ENCODE measurements around the gene MIAT. TPM values are rescaled to one million over a fixed set of nuclear protein-coding genes. Genes with fewer than 3 reads are reported as not detected.

MIAT gene
- total and polyA plus RNA-seq, 2 of the 4 experiments (the other 2 are of a cell fraction): 0.54 to 0.65 TPM

- Histone ChIP-seq H3K4me2 (ENCODE audit: low read depth, low read length) (no peak overlapping the region), H4K5ac (ENCODE audit: low read depth, low read length) (0 out of 2 replicates have a peak overlapping the region, but pooled peaks have one; percentile 43), H3K23ac (ENCODE audit: low read depth, low read length) (no peak overlapping the region), H3K4ac (ENCODE audit: low read depth, low read length) (peak overlapping the region; percentile 93), H3K18ac (ENCODE audit: low read depth, low read length) (peak overlapping the region; percentile 76), H3K79me1 (ENCODE audit: low read depth in 1 of 2, low read length in 2 of 2) (peaks cover 0 to 3% of the 10 kb centered on the region in 2 experiments; a peak in 1 of 4 replicates), H3K27ac (ENCODE audit: insufficient read depth, low read length) (no peak overlapping the region), H4K91ac (ENCODE audit: insufficient read depth, low read depth, low read length) (peak overlapping the region; percentile 78), H2AK9ac (replicated peaks; ENCODE audit: low read depth, low read length, poor library complexity) (peak overlapping the region; percentile 11), H3K4me1 (ENCODE audit: control insufficient read depth, insufficient read depth, low read length) (peaks cover 21% of the 10 kb centered on the region), H3K27me3 (ENCODE audit: control insufficient read depth, insufficient read depth, low read length) (no peaks in the 10 kb centered on the region), H3K9me1 (ENCODE audit: insufficient read depth, low read length) (peaks cover 18% of the 10 kb centered on the region), H3K9me3 (ENCODE audit: control insufficient read depth, insufficient read depth, low read length) (no peaks in the 10 kb centered on the region), H2AFZ (replicated peaks; ENCODE audit: low read length, poor library complexity) (peak overlapping the region; percentile 8), H3K56ac (ENCODE audit: extremely low read depth, insufficient read depth, low read length) (no peak overlapping the region), H2BK15ac (ENCODE audit: low read depth, low read length) (peak overlapping the region; percentile 67; the same call in 2 of the 3 replicates), H2BK120ac (ENCODE audit: low read depth, low read length) (peak overlapping the region; percentile 91), H2AK5ac (ENCODE audit: low read depth, low read length) (peak overlapping the region; percentile 63), H3K36me3 (ENCODE audit: control insufficient read depth, insufficient read depth, low read length) (0 out of 2 replicates have a peak, but pooled peaks cover 1% of the 10 kb centered on the region), H4K20me1 (ENCODE audit: insufficient read depth, low read length) (no peaks in the 10 kb centered on the region; the same call in 1 of the 2 replicates), H3K4me3 (ENCODE audit: insufficient read depth, low read depth, low read length) (no peak overlapping the region), H2BK5ac (ENCODE audit: low read depth, low read length, poor library complexity, severe bottlenecking) (peak overlapping the region; percentile 73), H3K9ac (ENCODE audit: low read depth, low read length) (no peak overlapping the region), H3K14ac (replicated peaks; ENCODE audit: low read depth, low read length) (peak overlapping the region; percentile 75), H4K8ac (ENCODE audit: low read depth in 2 of 2, low read length in 2 of 2) (peak overlapping the region; percentile 50 to 78; a peak in 3 of 4 replicates), H2BK20ac (ENCODE audit: low read depth, low read length) (peak overlapping the region; percentile 75)
- no TSS peak for BruUV-seq (replicated peaks)
- TF ChIP-seq CHD1 (IDR thresholded peaks at IDR 0.05; ENCODE audit: low read depth, low read length) (no peak), CTCF (conservative IDR thresholded peaks at IDR 0.05; ENCODE audit: low read depth, low read length) (no peak), MXI1 (IDR thresholded peaks at IDR 0.05; ENCODE audit: borderline replicate concordance, low read depth, low read length) (no peak), NFE2L2 (IDR thresholded peaks at IDR 0.05; ENCODE audit: low read depth, low read length) (no peak), MAFK (IDR thresholded peaks at IDR 0.05; ENCODE audit: low read depth, low read length) (no peak), POLR2A (IDR thresholded peaks at IDR 0.05; ENCODE audit: low read depth, low read length) (no peak), BHLHE40 (IDR thresholded peaks at IDR 0.05; ENCODE audit: low read depth, low read length) (no peak), SMC3 (IDR thresholded peaks at IDR 0.05; ENCODE audit: low read depth, low read length) (no peak), ELK1 (IDR thresholded peaks at IDR 0.05; ENCODE audit: borderline replicate concordance, low read depth, low read length) (no peak), FOS (IDR thresholded peaks at IDR 0.05; ENCODE audit: low read depth, low read length) (no peak), RFX5 (IDR thresholded peaks at IDR 0.05; ENCODE audit: low read depth, low read length) (no peak), RAD21 (IDR thresholded peaks at IDR 0.05; ENCODE audit: low read length) (no peak)
- TF ChIP-seq, protein P1, sequence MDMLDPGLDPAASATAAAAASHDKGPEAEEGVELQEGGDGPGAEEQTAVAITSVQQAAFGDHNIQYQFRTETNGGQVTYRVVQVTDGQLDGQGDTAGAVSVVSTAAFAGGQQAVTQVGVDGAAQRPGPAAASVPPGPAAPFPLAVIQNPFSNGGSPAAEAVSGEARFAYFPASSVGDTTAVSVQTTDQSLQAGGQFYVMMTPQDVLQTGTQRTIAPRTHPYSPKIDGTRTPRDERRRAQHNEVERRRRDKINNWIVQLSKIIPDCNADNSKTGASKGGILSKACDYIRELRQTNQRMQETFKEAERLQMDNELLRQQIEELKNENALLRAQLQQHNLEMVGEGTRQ (IDR thresholded peaks at IDR 0.05; ENCODE audit: low read depth, low read length): no peak
- dilution Hi-C loops (cut with HindIII; ENCODE audit: low sequenced_read_pairs, unreplicated experiment): no loop called here
- WGBS, 2 experiments (ENCODE audit: extremely low coverage in 2 of 2, insufficient read length in 1 of 2): no CpG with 5 or more reads among the region's 5 CpGs
- CTCF ChIA-PET: interaction anchor here (0.7 kb wide), 1 partner anchor 24 kb away, joined by 4 read pairs; no protein-coding TSS in a partner anchor
- in situ Hi-C loops (cut with MboI; ENCODE audit: low sequenced_read_pairs): no loop called here
- no peak for DNase-seq
- POLR2A ChIA-PET (ENCODE audit: unreplicated experiment): no interaction called here
- ATAC-seq (ENCODE audit: low read depth): no peak
- intact Hi-C loops (cut with micrococcal nuclease): no loop called here
Observed at GRCh38 chr22:26718488-26718887, 61.1 kb downstream of the MIAT start.

Data from IMR-90 (cell line).